A549 (cell line): ENCODE results near the gene B4GALT2.

Experiments
- CHD4 ChIP-seq: fragments of 200-600 bp; sonication (generic); IDR thresholded peaks from 2 replicates; pipeline ENCODE4 v1.6.1; 2016; ENCODE audit warnings: antibody characterized with exemption, mild to moderate bottlenecking, borderline replicate concordance
- MAZ ChIP-seq: fragments of 150-350 bp; IDR thresholded peaks from 2 replicates; pipeline ENCODE4 v1.6.1; 2014; ENCODE audit warnings: antibody characterized with exemption, low read depth, low read length, borderline replicate concordance
- POLR2A ChIP-seq: IDR thresholded peaks from 2 replicates; pipeline ENCODE4 v1.6.1; 2012; ENCODE audit warnings: mild to moderate bottlenecking, low read length

- TF ChIP-seq POLR2A: no peak
- TF ChIP-seq CHD4: no peak
- no peak for TF ChIP-seq MAZ
These were observed 29.2 kb downstream of the B4GALT2 start for GRCh38 chr1:44008259-44008658.
